Stimulated activated CD8-positive, alpha-beta memory T cell treated with anti-CD3 and anti-CD28 coated beads, Interleukin-12 subunit alpha, Interleukin-12 subunit beta, amount 100 ng/mL, for 24 hours (primary cell): ENCODE results near the gene ZNG1E.
"Not testable (repeated sequence)": the region's sequence is repeated elsewhere in the genome, so short reads cannot be mapped to it uniquely, and the experiment has no call there.

Experiments
- DNase-seq: peaks from one replicate; pipeline ENCODE4 v3.0.0-alpha.2; 2020; ENCODE audit errors: extremely low read depth

Gene ZNG1E

GRCh38 chr9:65675589-65676021 lies at the start of gene ZNG1E:
TSS of gene ZNG1E (plus strand) at chr9:65675928. CDS start at chr9:65675977, 49 bp downstream.
- peak; percentile 12 for DNase-seq

DNA sequence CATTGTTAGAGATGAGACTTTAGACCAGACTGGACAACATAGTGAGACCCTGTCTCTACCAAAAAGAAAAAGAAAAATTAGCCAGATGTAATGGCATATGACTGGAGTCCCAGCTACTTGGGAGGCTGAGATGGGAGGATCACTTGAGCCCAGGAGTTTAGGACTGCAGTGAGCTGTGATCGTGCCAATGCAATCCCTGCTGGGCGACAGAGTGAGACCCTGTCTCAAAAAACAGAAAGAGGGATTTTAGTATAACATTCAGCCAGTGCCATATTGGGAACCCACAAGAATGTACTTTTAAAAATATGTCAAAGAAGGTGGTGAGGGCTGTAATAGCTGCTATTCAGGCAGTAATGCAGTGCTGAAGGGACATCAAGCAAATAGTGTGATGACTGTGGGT lies 2.1 kb upstream of the ZNG1E start:
- DNase-seq, result not testable (repeated sequence)

DNA sequence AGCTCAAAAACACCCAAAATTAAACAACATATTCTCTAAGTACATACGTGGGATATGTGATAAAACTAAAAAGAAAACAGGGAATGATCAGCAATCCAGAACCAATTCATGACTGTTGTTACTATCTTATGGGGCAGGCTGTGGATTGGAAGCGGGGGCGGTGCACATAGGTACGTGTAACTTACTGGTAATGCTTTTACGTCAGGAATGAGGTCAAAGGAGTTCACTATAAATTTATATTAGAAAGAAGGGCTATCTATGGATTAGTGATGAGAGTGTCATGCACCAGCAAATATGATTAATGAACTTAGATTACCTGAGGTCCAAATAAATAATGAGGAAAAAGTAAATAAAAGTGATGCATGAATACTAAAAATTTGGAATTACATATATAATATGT lies 710 bp upstream of the ZNG1E start:
- not testable (repeated sequence) for DNase-seq

- not testable (repeated sequence) for DNase-seq
Measured at GRCh38 chr9:65676389-65676788, 661 bp downstream of the ZNG1E start.

DNA sequence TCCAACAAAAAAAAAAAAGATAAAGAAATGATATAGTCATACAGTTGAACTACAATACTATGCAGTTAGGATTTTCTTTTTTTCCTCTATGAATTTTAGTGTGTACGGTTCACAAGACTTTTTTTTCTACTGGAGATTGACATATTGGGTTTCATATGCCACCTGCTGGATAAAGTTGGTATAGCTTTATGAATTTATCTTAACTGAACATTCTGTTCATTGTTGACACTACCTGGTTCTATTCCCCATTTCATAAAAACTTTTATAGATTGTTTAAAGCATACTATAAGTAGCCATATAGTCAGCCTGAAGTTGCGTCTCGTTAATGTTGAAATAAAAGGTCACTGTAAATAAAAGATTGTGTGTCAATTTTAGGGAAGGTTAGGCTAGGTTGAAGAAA lies 2.8 kb downstream of the ZNG1E start:
- not testable (repeated sequence) for DNase-seq

- DNase-seq, result not testable (repeated sequence)
Measured at GRCh38 chr9:65703550-65703949, 27.8 kb downstream of the ZNG1E start.

DNA sequence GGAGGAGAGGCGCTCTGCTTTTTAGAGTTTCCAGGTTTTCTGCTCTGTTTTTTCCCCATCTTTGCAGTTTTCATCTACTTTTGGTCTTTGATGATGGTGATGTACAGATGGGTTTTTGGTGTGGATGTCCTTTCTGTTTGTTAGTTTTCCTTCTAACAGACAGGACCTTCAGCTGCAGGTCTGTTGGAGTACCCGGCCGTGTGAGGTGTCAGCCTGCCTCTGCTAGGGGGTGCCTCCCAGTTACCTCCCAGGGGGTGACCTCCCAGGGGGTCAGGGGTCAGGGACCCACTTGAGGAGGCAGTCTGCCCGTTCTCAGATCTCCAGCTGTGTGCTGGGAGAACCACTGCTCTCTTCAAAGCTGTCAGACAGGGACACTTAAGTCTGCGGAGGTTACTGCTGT lies 38.7 kb downstream of the ZNG1E start:
- not testable (repeated sequence) for DNase-seq

DNA sequence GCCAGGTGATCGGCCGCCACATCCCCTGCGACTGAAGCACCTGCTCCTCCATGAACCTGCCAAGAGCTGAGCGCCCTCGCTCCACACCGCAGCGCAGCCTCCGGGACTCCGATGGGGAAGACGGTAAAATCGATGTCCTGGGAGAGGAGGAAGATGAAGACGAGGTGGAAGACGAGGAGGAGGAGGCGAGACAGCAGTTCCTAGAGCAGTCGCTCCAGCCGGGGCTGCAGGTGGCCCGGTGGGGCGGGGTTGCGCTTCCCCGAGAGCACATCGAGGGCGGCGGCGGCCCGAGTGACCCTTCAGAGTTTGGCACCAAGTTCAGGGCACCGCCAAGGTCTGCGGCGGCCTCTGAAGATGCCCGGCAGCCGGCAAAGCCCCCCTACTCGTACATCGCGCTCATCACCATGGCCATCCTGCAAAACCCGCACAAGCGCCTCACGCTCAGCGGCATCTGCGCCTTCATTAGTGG lies 61.4 kb downstream of the ZNG1E start, which contains the start of gene FOXD4L4:
Gene FOXD4L4, plus strand, starts transcription at position 51 of the 469 bp plus-strand sequence. Its CDS starts 0 bp downstream, at position 51.
- DNase-seq, result not testable (repeated sequence)

DNA sequence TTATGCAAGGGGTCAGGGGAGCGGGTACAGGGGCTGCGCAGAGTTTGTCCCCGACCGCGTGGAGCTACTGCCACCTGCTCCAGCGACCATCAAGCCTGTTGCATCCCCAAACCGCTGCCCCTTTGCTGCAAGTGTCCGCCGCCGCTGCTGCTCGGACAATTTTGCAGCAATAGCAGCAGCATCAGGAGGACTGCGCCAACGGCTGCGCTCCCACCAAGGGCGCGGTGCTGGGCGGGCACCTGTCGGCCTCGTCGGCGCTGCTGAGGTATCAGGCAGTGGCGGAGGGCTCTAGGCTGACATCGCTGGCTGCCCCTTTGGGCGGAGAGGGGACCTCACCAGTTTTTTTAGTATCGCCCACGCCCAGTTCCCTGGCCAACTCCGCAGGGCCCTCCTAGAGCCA lies 62.4 kb downstream of the ZNG1E start:
- not testable (repeated sequence) for DNase-seq
